AG09319 (cell line): ENCODE measurements around the gene MBLAC1.

Experiments used
- DNase-seq: peaks from one replicate; pipeline ENCODE4 v3.0.0-alpha.2; 2010; ENCODE audit warnings: low read depth; ENCODE audit errors: extremely low read depth
- CTCF ChIP-seq: IDR thresholded peaks from 2 replicates; pipeline ENCODE4 v1.5.1; 2011; ENCODE audit warnings: low read depth, mild to moderate bottlenecking, inconsistent platforms, low read length, moderate library complexity

MBLAC1 gene

GRCh38 chr7:100157069-100157333 lies 30.2 kb downstream of the MBLAC1 start:
- no peak for TF ChIP-seq CTCF

GRCh38 chr7:100157334-100158228 lies 30.8 kb downstream of the MBLAC1 start:
- DNase-seq, result no peak

More at GRCh38 chr7:100157069-100157333, 30.2 kb downstream of the MBLAC1 start:
- DNase-seq, result no peak

GRCh38 chr7:100158229-100159098 lies 31.7 kb downstream of the MBLAC1 start, which contains the start of gene TRAPPC14:
TSS of gene TRAPPC14 (minus strand) at chr7:100158723. CDS start at chr7:100158499, 224 bp downstream.
- DNase-seq, result no peak
- TF ChIP-seq CTCF, result no peak

More at GRCh38 chr7:100157334-100158228, 30.8 kb downstream of the MBLAC1 start:
- TF ChIP-seq CTCF, result no peak; the same call in 1 of the 2 replicates

- TF ChIP-seq CTCF, result no peak
These were observed 32.4 kb downstream of the MBLAC1 start for GRCh38 chr7:100159099-100159623.

GRCh38 chr7:100160067-100160466 lies 33.3 kb downstream of the MBLAC1 start:
- no peak for DNase-seq
- TF ChIP-seq CTCF, result no peak

More at GRCh38 chr7:100159099-100159623, 32.4 kb downstream of the MBLAC1 start:
- no peak for DNase-seq

- no peak for TF ChIP-seq CTCF
- no peak for DNase-seq
These were observed 36.3 kb downstream of the MBLAC1 start for GRCh38 chr7:100163006-100163531.

GRCh38 chr7:100163871-100164270 lies 37.1 kb downstream of the MBLAC1 start:
- no peak for DNase-seq
- TF ChIP-seq CTCF, result no peak
